ENCODE results near the gene HDGFL2.
"Not testable (repeated sequence)": the region's sequence is repeated elsewhere in the genome, so short reads cannot be mapped to it uniquely, and the experiment has no call there.

HDGFL2 gene

DNA sequence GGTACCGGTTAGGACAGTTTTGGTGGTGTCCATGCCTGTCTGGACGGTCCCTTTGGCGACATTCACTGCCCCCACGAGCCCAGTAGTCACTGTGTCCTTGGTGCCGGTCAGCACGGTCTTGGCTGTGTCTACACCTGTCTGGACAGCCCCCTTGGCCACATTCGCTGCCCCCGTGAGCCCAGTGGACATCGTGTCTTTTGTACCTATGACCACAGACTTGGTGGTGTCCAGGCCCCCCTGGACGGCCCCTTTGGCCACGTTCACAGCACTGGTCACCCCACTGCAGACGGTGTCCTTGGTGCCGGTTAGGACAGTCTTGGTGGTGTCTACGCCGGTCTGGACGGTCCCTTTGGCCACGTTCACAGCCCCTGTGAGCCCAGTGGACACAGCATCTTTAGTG lies 40.0 kb downstream of the HDGFL2 start:
- DNase-seq (ENCODE audit: low read depth in 3 of 3): no peak

DNA sequence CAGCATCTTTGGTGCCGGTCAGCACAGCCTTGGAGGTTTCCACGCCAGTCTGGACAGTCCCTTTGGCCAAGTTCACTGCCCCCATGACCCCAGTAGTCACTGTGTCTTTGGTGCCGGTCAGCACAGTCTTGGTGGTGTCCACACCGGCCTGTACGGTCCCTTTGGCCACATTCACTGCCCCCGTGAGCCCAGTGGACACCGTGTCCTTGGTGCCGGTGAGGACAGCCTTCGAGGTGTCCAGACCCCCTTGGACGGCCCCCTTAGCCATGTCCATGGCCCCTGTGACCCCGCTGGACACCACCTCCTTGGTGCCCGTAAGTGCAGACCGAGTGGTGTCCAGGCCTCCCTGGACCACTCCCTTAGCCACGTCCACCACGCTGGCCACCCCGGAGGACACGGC lies 41.2 kb downstream of the HDGFL2 start:
- DNase-seq (ENCODE audit: low read depth in 3 of 3): no peak

DNA sequence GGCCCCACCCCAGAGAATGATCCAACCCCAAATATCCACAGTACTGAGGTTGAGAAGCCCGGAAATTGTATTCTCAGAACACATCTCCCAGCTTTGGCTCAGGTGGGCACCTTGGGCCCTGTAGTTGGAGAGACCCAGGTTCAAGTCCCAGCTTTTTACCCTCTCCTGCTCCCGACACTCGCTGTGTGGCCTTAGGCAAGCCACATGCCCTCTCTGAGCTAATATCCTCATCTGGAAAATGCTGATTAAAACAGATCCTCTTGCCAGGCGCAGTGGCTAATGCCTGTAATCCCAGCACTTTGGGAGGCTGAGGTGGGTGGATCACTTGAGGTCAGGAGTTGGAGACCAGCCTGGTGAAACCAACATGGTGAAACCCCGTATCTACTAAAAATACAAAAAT lies 43.6 kb downstream of the HDGFL2 start:
- no peak for DNase-seq (ENCODE audit: low read depth in 3 of 3)

DNA sequence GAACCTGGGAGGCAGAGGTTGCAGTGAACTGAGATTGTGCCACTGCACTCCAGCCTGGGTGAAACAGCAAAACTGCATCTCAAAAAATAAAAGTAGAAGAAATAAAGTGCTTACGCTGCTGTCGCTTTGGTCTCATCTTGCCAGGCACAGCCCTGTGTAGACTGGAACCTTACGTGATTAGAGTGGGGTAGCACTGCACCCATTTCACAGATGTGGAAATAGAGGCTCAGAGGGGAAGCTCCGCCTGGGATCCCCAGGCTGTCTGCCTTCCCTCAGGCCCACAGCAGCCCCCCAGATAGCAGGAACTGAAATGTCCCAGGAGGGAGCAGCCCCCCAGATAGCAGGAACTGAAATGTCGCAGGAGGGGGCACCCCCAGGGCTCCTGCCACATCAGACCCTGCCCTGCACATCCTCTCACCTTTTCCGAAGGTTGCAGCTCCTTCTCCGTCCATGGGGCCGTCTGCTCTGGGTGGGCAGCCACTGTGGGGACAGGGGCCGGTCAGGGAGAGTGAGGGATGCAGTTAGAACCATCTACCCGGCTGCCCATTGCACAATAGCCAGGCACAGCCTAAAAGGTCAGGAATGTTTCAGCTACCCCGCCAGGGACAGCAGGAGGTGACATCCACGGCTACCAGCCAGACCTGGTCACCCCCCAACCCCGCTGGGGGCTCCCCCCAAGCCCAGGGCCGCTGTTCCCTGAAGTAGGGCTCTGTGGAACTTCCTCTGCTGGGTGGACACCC lies 44.3 kb downstream of the HDGFL2 start:
- no peak for DNase-seq (ENCODE audit: low read depth in 3 of 3)

DNA sequence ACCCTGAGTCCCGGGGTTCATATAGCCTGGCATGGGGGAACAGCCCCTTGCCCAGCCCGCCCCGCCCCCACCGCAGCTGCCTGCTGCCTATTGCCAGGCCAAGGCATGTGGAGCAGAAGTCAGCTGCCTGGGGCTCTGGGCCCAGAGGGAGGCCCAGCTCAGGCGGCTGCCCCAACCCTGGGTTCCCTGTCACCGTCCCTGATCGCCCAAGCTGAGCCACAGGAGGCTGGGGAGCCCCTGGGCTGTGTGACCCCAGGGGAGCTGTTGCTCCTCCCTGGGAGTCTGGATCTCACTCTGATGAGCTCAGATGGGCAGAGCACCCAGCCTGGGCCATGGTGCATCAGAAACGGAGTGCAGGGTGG lies 44.8 kb downstream of the HDGFL2 start:
- no peak for DNase-seq (ENCODE audit: low read depth in 3 of 3)

DNA sequence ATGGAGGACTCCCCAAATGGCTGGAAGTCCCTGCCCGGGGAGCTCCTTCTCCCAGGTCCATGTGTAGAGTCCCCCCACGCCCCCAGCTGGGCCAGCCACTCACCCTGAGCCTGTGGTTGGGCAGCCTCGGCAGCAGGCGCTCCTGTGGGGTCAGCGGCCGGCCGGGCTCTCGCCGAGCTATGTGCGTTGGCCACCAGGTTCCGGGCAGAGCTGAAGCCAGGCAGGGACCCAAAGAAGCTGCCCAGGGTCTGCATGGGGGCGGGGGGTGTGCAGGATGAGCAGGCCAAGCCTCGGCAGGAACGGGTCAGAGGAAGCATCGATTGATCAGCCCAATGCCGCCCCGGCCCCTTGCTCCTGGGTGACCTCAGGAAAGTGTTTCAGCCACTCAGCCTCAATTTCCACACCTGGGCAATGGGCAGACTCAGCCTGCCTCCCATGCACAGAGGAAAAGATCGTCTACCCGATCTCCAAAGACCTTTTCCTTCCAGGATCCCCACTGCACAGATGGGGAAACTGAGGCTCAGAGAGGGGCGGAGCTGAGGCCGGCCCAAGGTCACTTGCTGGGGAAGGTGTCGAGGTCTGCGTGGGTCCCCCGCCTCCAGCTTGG lies 45.5 kb downstream of the HDGFL2 start:
- DNase-seq (ENCODE audit: low read depth in 3 of 3): no peak

DNA sequence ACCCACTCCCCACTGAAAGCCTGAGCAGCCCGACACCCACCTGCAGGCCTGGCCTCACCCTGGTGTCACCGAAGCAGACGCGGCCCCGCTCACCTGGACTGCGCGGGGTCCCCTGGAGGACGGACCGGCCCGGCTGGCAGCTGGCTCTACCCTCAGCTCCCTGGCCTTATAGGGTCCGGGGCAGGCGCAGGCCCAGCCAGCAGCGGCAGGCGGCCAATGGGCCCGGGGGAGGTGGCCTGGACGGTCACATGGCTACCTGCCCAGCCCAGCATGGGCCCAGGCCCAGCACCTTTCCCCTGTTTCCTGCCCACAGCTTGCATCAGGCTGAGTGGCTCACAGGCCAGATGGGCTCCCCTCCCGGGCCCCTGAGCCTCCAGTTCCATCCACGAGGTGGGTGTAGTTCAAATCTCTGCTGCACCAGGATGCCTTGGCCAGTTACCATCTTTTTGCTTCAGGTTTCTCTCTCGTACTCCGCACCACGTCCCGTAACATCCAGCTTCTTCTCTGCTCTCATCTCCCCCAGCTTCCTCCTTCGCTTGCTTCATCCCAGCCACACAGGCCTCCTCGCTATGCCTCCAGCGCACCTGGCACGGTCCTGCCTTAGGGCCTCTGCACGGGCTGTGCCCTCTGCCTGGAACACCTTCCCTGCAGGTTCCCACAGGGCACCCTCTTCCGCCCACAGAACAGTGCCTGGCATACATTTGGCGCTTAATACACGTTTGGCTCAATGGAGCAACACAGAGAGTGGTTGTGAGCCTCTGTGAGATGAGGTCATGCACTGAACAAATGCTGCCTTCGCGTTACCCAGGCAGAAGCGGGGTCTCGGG lies 46.5 kb downstream of the HDGFL2 start, which contains the start of gene PLIN4:
Gene PLIN4, minus strand, starts transcription at position 142 of the 827 bp plus-strand sequence. CDS start 214 bp downstream, outside the sequence.
- DNase-seq (ENCODE audit: low read depth in 3 of 3): no peak

DNA sequence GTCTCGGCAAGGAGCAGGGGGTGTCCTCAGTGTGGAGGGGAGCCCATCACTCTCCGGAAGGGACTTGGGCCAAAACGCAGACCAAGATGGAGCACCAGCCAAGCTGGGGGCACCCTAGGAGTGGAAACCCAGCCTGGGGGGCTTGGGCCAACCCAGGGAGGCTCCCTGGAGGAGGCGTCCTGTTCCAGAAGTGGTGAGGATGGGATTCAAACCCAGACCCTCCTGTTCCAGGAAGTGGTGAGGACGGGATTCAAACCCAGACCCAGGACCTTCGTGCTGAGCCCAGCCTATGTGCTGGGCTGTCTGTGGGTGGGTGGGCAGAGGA lies 47.0 kb downstream of the HDGFL2 start:
- DNase-seq (ENCODE audit: low read depth in 3 of 3): no peak

DNA sequence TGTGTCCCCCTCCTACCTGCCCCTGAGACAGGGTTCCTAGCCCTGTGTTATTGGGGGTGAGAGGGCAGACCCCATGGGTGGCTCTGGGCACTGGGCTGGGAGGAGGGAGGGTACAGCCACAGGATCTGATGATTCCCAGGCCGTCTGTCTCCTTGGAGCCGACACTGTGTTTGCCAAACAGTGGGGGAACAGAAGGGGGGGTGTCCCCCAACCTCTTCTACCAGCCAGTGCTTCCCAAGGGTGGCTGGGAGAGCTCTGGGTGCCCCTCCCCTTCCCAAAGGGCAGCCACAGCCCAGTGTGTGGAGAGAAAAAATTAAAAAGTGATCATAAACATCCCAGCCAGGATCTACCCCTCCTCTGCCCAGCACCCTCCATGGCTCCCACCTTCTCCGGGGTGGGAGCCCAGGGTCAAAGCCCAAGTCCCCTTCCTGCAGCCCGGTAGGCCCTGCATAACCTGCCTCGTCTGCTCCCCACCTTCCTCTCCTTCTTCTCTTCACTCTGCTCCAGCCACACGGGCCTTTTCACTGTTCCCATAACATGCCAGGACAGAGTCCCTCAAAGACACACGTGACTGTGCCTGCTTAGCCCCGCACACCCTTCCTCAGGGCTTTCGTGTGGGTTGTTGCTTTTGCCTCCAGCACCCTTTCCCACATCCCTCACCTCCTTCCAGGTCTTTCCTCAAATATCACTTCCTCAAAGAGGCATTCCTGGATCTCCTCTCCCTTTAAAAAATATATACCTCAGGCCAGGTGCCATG lies 47.6 kb downstream of the HDGFL2 start:
- DNase-seq (ENCODE audit: low read depth in 3 of 3): no peak

DNA sequence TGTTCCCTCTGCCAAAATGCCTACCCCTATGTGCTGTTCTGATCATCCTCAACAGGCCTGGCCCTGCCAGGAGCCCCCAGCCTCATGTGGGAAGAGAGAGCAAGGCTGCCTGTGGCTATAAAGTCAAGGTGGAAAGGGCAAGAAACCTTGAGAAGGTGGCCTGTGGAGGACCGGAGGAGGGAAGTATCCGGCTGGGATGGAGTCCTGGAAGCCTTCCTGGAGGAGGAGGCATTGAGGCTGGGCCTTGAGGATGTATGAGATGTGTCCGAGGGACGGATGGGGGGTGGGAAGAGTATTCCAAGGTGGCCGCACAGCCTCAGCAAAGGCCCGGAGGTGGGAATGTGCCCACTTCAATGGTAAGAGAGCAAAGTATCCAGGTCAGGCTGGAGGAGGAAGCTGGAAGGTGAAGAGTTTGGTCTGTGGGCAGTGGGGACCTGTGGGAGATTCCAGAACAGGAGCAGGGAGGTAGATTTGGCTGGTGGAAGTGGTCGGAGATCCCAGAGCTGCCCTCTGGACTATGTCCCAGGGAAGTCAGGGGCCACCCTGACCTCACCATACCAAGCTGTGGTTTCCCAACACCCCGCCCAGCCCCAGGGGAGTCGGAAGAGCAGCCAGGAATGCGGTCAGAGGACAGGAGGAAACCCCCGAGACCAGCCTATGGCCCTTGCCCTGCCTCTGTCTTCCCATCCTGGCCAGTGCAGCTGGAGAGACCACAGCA lies 49.2 kb downstream of the HDGFL2 start:
- DNase-seq (ENCODE audit: low read depth in 3 of 3): no peak

DNA sequence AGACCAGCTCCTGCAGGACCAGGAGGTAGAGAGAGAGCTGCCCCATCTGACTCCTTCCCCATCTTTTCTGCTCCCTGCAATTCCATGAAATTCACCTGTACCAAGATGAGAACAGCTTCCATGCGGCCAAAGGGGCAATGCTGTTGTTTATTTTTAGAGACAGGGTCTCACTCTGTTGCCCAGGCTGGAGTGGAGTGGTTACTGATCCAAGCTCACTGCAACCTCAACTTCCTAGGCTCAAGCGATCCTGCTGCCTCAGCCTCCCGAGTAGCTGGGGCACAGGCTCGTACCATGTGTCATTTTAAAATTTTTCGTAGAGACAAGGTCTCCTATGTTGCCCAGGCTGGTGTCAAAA lies 49.8 kb downstream of the HDGFL2 start:
- no peak for DNase-seq (ENCODE audit: low read depth in 3 of 3)

DNA sequence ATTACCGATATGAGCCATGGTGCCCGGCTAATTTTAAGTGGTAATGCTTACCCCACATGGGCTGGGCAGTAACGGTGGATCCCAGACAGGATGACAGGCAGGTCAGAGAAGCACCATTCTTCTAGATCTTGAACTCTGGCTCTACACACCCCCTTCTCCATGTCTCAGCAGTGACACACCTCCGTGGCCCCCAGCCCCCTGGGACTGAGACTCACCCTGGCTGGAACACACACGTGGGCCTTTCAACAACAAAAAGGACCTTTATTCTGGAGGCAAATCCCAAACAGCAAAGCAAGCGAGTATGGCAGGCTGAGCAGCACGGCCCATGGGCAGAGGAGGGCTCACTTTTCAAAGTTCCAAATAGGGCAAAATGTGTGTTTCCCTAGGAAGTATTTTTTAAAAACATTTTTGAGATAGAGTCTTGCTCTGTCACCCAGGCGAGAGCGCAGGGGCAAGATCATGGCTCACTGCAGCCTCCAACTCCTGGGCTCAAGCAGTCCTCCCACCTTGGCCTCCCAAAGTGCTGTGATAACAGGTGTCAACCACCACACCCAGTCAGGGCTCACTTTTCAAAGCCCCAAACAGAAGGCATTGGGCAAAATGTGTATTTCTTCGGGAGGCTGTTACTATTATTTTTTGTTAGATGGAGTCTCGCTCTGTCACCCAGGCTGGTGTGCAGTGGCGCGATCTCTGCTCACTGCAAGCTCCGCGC lies 50.4 kb downstream of the HDGFL2 start:
- no peak for DNase-seq (ENCODE audit: low read depth in 3 of 3)

DNA sequence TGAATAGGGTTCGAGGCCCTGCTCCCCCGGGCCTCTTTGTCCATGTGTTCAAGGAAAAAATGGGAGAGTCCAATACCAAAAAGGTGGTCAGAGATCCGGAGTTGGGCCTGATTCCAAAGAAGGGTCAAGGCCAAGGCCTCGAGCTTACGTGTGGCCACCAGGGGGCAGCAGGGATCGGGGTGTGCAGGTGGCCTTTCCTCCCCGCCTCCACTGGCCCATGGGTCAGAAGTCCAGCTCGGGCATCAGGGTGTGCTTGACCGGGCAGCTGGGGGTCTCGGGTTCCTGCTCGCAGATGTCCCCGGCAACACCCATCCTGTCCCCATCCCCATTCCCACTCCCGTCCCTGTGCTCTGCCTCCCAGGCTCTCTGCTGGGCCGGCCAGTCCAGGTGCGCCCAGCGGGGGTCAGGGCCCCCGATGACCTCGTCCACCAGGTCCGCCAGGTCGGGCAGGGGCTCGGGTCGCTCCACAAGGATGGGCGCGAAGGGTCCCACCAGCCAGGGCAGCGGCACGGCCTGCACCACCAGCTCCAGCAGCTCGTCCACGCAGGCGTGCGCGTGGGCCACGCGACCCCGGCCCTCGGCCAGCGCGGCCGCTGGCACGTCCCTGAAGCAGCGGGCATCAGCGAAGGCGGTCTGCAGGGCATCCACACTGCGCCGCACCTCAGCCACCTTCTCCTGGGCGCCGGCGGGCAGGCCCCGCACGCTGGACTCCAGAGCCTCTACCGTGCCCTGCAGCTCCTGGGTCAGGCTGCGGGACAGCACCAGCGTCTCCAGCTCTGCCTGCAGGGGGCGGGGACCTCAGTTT lies 51.4 kb downstream of the HDGFL2 start:
- DNase-seq (ENCODE audit: low read depth in 3 of 3): no peak

DNA sequence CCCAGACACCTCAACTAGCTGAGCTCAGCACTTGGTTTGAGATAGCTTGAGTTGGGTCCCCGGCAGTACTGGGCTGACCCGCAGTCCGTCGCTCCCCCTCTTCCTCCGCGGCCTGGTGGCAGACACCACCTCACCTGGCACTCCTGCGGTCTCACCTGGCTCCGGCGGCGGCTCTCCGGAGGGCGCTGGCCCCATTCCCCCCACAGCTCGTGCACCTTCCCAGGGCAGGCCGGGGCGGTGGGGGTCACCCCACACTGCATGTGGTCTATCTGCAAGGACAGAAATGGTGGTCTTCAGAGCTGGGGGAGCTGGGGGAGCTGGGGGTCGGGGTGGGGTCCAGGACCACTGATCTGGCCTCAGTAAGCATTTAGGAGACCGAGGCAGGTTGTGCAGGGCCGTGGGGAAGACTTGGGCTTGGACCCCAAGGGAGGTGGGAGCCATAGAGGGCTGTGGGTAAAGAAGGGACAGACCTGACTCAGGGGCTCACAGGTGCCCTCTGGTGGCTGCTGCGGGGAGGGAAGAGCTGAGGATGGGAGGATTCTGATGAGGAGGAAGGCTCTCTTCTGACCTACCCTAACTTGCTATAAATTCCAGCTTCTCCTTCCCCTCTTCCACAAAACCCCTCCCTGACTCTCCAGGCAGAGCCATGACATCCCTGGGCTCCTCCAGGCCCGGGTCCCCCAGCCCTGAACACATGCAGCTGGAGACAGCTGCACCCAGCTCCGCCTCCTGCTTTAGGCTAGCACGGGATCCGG lies 52.9 kb downstream of the HDGFL2 start:
- peak; percentile 39 to 52 (median 48) for DNase-seq (ENCODE audit: low read depth in 3 of 3)

DNA sequence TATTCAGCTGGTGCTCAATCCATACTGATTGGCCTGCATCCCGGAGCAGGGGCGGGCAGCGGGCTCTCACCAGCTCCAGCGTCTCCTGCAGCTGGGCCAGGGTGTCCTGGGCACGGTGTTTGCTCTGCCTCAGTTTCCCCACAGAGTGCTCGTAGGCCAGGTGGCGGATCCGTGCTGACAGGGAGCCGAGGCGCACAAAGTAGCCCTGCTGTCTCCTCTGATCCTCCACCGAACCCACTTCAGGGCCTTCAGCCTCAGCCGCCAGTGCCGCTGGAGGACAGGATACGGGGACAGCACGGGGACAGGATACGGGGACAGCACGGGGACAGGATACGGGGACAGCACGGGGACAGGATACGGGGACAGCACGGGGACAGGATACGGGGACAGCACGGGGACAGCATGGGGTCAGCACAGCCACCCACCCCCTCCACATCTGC lies 53.5 kb downstream of the HDGFL2 start:
- no peak for DNase-seq (ENCODE audit: low read depth in 3 of 3)

DNA sequence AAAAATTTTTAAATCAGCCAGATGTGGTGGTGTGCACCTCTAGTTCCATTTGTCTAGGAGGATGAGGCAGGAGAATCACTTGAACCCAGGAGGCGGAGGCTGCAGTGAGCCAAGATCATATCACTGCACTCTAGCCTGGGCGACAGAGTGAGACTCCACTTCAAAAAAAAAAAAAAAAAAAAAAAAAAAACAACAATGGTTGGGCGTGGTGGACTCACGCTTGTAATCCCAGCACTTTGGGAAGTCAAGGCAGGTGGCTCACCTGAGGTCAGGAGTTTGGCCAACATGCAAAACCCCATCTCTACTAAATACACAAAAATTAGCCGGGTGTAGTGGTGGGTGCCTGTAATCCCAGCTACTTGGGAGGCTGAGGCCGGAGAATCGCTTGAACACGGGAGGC lies 55.3 kb downstream of the HDGFL2 start:
- not testable (repeated sequence) for DNase-seq (ENCODE audit: low read depth in 3 of 3)

DNA sequence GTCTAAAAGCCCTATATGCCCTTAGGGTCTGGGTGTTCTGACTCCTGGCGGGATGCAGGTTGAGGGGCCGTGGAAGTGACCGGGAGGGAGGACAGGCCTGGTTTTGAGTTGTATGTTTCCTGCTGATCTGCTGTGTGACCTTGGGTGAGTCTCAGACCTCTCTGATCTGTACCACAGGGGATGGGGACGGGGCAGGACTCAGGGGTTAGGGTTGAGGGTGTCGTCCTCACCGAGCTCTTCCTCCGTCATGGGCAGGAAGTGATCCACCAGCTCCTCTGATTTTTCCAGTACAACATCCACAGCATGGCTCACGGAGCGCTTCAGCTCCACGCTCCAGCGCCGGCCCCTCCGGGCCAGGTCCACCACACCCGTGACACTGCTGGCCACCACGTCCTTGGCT lies 56.7 kb downstream of the HDGFL2 start:
- DNase-seq (ENCODE audit: low read depth in 3 of 3): no peak

DNA sequence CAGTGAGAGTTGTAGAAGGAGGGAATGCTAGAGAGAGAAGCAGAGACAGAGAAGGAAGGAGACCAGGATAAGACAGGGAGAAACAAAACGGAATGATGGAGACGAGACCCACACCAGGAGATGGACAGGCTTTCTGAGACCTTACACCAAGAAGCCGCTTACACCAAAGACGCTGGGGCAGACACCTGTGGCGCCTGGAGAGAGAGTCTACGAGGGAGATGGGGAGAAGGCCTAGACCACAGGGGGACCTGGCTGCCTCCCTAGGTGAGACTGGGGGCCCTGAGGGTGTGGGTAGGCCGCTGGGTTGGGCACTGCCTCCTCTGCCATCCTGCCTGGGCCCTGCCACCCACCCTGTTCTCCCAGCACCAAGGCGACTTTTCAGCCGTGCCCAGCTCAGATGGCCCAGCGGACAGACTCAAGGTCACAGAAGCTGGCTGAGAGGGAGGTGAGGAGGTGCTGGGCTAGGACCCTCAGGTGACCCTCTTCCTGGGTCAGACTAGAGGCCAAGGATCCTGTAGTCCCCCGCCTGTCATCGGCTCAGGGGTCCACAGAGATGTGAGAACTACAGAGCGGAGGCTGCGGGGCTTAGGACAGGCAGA lies 57.9 kb downstream of the HDGFL2 start:
- DNase-seq (ENCODE audit: low read depth in 3 of 3): no peak
